GM19397 (cell line): ENCODE results near the gene HAAO.

Source experiments
- ATAC-seq: cut with Tn5 transposase; IDR thresholded peaks from one replicate; pipeline ENCODE4 v1.9.1; 2021; ENCODE audit warnings: mild to moderate bottlenecking, moderate library complexity; ENCODE audit not compliant: unreplicated experiment

Gene HAAO

DNA sequence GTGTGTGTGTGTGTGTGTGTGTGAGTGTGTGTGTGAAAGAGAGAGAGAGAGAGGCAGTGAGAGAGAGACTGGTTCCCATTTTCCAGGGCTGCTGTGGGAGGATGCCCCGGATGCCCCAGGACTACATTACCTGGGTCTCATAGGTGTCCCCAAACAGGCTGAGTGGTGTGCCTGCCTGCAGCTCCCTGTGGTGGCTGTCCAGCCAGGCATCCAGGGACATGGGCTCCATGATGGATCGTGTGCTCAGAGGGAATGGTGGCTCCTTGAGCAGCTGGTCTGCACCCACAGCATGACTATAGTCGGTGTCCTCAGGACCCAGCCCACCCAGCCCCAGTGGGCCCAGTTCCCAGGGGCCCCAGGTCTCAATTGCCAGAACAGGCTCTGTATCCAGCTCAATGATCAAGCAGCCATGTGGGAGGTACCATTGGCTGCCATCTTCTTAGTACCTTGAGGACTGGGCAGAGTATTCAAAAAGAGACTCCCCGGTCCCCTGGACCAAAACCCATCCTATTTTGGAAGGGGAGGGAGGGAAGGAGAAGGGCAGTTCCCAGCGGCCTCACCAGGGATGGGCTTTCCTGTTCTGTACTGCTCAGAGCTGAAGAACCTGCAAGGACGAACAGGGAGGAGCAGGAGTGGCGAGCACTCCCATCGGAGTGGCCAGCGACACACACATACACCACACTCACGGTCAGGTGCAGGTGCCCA lies 22.6 kb downstream of the HAAO start:
- ATAC-seq: no peak

GRCh38 chr2:42768706-42769256 lies 23.6 kb downstream of the HAAO start:
- no peak for ATAC-seq

GRCh38 chr2:42767899-42768705 lies 24.3 kb downstream of the HAAO start:
- ATAC-seq: no peak

DNA sequence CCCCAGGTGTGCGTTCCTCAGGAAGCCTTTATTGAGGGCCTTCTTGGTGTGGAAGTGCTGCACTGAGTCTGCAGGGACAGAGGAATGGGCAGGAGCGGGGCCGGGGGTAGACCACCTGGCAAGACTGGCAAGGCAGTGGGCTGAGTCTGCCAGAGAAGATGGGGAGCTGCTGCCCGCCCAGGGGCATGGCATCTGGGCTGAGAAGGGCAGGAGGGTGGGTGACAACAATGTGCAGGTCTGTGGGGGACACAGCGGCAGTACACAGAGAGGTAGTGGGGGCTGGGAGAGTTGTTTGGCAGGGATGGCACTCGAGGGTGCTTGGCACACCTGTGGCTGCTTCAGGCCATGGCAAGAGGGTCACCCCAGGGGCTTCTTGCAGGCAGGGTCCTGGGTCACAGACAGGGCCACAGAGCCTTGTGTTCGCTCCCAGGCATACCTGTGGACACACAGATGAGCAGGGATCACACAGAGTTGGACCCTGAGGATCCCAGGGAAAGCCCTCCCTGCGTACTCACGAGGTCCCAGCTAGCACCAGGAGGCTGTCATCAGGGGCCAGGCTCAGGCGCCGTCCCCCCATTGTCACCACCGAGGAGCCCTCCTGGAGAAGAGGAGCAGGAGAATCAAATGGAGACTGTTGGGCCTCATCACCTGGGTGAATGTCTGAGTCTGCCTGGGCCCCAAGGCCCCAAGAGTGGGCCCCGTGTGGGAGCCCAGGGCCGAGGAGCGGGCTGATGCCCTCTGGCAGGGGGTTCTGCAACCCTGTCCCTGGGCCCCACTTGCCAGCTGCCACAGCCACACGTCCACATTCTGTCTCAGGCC lies 25.1 kb downstream of the HAAO start:
- no peak for ATAC-seq

GRCh38 chr2:42765686-42766085 lies 26.7 kb downstream of the HAAO start:
- ATAC-seq: no peak

DNA sequence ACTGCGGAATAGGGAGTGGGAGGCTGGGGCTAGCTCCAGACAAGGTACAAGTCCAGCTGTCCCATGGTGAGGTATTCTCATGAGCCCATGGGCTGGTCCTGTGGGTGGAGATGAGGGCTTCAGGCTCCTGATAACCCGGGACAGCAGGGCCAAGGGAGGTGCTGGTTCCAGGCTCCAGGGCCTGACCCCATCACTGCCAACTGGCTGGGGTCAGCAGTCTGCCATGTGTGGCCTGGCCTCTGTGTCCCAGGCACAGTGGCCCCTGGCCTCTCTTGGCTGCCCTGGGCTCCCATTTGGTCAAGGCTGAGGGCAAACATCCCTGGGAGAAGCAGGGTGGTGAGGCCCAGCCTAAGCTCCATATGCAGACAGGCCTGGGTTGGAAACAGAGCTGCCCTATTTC lies 27.5 kb downstream of the HAAO start:
- ATAC-seq: no peak

DNA sequence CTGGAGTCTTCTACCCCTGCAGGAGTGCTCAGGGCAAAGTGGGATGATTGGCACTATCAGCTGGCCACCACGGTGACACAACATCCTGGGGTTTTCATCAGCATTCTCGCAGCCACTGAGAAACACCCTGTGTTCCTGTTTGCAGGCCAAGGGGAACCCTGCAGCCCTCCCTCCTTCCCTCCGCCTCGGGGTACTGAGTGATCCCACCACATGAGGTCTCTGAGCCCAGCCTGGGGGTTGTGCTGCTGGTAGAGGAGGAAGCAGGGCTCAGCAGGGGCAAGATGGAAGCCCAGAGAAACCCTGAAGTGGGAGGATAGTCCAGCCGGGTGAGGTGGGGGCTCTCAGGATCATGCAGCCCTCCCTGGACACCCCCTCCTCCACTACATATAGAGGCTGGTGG lies 28.3 kb downstream of the HAAO start, which contains the start of gene OXER1:
Gene OXER1, minus strand, starts transcription at position 40 of the 400 bp plus-strand sequence. CDS start 73 bp downstream, outside the sequence.
- ATAC-seq: no peak

DNA sequence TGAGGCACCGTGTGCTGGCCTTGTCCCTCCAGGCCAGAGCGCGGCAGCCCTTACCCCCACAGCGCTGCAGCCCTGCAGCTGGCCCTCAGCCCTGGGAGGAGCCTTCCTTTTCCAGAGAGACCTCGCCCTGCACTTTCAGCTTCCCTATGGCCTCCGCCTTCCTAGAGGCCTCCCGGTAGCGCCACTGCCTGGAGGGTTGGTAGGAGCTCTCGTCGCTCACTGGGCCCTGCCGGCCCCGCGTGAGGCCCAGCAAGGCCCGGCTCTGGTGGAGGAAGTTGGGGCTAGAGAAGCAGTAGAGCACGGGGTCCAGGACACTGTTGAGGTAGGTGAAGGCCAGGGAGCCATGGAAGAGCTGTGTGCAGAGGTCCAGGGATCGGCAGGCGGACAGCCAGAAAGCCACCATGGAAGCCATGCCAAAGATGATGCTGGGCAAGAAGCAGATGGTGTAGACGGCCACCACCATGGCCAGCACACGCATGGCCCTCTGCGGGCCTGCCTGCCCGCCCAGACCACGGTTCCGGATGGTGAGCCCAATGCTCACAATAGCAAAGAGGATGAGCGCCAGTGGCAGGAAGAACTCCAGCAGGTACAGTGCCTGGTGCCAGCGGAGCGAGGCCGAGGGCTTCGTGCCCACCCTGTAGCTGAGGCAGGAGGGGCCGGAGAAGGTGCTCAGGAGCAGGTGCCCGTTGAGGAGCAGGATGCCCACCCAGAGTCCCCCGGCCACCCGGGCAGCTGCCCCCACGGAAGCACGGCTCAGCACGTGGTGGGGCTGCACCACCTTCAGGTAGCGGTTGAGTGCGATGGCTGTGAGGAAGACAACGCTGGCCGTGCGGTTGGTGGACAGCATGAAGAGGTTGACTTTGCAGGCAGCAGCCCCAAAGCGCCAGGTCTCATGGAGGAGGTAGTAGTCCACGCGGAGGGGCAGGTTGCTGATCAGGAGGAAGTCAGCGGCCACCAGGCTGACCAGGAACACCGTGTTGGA lies 29.3 kb downstream of the HAAO start:
- no peak for ATAC-seq

- ATAC-seq: no peak
These were observed 30.2 kb downstream of the HAAO start for GRCh38 chr2:42762155-42762554.

DNA sequence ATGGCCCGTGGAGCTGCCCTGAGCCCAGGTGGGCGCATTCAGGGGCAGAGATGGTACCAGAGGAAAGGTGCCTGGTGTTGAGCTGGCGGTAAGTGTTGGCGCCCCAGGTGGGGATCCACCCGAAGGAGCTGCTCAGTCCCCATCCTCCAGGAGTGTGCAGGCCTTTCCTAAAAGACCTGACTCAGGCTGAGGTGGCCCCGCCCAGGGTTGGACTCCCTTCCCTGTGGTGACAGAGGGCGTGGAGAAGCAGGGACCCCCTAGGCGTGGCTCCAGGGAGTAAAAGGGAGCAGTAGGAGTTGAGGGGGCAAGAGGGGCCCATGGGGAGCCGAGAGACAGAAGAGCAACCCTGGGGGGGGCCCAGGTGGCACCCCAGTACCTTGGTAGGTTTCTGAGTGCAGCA lies 30.8 kb downstream of the HAAO start:
- ATAC-seq: no peak

- no peak for ATAC-seq
These were observed 33.6 kb downstream of the HAAO start for GRCh38 chr2:42758751-42759150.

DNA sequence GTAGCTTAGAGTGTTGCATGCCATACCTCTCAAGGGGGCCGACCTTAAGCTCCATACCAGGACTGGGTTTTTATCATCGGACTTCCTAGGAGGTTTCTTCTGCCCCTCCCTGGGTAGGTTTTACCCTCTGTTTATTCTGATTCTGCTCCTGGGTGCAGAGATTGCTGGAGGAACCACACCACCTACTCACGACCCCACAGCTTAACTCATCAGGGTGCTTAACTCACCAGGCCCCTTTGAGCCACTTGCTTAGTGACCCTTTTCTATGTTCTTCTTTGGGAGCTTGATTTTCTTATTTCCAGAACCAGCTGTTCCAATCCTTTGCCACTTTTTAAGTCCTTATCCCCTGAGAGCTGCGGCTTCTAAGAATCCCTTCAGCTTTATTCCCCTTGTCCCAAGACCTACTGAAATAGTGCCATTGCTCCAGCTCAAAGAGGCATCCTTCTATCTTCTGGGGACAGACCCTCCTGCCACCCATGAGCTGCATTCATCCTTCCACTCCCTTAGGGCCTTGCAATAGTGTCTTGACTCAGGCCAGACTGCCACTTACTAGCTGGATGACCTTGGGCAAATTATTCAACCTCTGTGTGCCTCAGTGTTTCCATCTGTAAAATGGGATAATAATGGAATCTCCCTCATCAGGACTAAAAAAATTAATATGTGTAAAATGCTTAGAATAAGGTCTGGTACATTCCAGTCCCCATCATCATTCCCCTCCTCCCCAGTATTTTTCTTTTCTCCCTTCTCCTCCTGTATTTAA lies 34.2 kb downstream of the HAAO start:
- no peak for ATAC-seq

- ATAC-seq: no peak
These were observed 35.3 kb downstream of the HAAO start for GRCh38 chr2:42756966-42757513.

DNA sequence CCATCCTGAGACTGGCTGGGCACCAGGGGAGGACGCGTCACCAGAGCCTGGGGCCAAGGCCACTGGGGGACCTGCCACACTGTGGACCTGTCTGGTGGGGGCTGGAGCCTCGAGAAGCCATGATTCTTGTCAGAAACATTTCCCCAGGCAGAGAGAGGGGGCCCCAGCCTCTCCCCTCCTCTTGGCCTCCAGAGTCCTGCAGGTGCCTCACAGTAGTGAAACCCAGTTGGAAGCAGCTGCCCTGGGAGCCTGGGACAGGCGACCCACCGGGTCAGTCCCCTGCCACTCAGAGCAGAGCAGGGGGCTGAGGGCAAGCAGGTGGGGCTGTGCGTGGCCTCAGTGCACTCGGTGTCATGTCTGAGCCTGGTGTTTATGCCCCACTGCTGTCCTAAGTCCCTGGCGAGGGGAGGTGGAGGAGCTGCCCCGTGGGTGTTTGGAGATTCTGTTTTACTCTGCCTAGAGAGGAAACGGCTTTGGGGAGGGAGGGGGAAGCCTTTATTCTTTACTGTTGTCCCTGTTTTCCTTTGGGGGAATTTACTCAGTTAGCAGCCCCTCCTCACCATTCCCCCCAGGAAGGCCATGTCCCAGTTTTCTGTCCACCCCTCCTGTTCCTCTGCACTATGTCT lies 36.1 kb downstream of the HAAO start:
- ATAC-seq: no peak

DNA sequence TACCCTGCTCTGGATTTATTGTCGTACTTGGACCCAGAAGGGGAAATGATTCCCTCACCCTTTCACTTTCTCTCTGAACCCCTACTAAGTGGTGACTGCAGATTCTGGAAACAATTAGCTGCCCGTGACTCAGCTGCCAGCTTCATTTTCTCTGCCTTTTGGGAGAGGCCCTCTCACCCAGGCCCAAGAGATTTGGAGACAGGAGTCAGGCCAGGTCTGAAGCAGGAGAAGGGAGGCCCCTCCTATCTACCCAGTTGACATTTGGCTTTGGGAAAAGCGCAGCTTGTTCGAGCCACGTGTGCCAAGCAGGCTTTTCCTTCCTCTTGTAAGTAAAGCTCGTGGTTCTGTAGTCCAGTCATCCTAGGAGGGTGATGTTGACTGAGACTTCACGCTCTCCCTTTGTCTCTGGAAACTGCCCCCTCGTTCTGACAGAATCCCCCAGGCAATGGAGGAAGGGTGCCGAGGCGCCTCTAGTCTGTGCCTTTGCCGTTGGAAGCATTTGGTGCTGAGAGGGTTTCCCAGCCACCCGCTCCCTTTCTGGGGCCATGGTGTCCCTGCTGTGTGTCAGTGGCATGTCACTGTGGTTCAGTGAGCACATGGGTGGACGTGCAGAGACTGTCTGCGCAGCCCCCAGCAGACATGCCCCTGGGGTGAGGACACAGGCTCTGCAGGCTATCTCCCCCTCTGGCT lies 37.0 kb downstream of the HAAO start:
- no peak for ATAC-seq

- ATAC-seq: no peak
These were observed 37.6 kb downstream of the HAAO start for GRCh38 chr2:42754776-42755140.

DNA sequence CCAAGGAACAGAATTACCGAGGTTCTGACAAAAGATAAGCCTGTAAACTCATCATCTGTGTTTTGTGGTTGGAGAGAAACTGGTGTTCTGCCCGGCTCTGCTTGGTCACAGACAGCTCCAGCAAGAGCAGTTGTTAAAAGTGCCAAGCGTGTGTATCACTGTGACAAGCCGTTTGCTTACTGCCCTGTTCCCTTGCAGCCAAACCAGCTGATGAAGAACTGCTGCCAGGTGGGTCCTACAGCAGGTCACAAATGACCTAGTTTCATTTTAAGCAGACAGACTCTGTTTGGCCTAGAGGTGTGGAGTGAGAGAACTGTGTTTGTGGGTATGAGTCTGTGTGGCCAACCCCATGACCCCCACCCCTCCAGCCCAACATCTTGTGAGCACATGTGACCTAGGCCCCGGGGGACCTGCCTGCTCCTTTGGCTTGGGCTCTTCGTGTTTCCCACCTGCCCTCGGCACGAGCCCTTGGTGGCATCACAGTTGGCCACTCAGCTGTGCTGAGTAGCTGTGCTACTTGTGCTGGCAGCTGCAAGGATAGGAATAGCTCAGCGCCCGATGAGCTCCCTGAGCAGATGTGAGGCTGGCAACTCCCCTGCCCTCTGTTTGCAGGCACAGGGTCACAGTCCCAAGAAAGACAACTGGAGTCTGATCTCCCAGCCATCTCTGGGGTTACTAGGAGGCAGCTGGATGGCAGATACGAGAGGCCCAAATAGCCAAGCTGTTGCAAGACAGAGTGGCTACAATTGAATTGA lies 38.2 kb downstream of the HAAO start:
- peak; percentile 63 for ATAC-seq
